Measurements from ENCODE around the gene FAM227A.
A peak's percentile ranks its signal among the peaks of the same experiment; 100 is the strongest.

FAM227A gene

DNA sequence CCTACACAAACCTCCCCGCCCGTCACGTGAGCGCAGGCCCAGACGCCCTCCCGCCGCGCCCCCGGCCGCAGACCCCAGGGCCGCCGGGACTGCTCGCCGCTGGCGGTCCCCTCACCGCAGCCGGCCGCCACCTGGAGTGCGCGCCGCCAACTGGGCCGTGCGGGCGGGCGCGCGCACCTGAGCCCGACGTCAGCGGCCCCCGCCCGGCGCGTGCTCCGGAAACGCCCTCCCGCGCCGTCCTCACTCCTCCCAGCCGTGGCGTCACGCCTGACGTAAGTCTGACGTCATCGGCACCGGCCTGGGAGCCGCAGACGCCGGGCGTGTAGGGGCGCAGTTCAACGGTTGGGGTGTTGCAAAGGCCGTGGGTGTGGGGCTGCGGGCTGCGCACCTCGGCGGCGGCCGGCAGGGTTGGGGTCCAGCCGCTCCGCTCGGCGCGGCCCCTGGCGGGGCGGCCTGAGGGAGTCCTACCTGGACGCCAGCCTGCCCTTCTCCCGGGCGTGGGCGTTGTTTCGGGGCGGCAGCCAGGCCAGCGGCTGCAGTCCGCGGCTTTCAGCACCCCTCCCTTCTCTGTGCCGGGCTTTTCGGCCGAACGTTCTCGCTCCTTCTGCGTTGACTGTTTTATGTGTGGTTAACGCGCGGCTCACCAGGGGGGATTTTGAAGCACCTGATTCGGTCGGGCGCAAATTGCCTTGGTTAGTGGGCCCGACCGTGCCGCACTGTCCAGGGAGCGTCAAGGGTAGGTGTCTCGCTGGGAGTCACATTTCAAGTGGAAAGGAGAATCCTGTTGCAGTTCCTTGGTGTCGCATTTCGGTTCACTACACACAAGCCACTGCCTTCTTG lies 44.8 kb upstream of the FAM227A start, which contains the start of gene JOSD1 (continued):
- TF ChIP-seq ZNF221 (tag by site-specific recombination; IDR thresholded peaks at IDR 0.05; ENCODE audit: borderline replicate concordance) = no peak
- TF ChIP-seq ZNF701 (tag by site-specific recombination; IDR thresholded peaks at IDR 0.05) = 0 out of 2 replicates have a peak, but pooled peaks have one; percentile 58
- TF ChIP-seq ZNF785 (tag by site-specific recombination; IDR thresholded peaks at IDR 0.05) = peak; percentile 80; the same call in 1 of the 2 replicates
- TF ChIP-seq ZNF555 (tag by site-specific recombination; conservative IDR thresholded peaks at IDR 0.05) = no peak
- TF ChIP-seq BCL11A (tag by site-specific recombination; IDR thresholded peaks at IDR 0.05; ENCODE audit: low read depth) = peak; percentile 90
- TF ChIP-seq KLF16 (tag by site-specific recombination; IDR thresholded peaks at IDR 0.05) = peak; percentile 74
- TF ChIP-seq ZBTB21 (tag by site-specific recombination; IDR thresholded peaks at IDR 0.05) = peak; percentile 99
- TF ChIP-seq ZNF155 (tag by site-specific recombination; IDR thresholded peaks at IDR 0.05) = no peak
- TF ChIP-seq ZNF211 (tag by site-specific recombination; IDR thresholded peaks at IDR 0.05; ENCODE audit: low read depth) = no peak
- peak; percentile 91; the same call in 1 of the 2 replicates for TF ChIP-seq ZNF324 (tag by site-specific recombination; IDR thresholded peaks at IDR 0.05)
- TF ChIP-seq EGR2 (tag by site-specific recombination; IDR thresholded peaks at IDR 0.05; ENCODE audit: low read depth) = peak; percentile 59; the same call in 1 of the 2 replicates
- peak; percentile 72; the same call in 1 of the 2 replicates for TF ChIP-seq ZSCAN16 (tag by site-specific recombination; IDR thresholded peaks at IDR 0.05)
- TF ChIP-seq, protein P1, sequence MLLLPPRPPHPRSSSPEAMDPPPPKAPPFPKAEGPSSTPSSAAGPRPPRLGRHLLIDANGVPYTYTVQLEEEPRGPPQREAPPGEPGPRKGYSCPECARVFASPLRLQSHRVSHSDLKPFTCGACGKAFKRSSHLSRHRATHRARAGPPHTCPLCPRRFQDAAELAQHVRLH (tag by site-specific recombination; IDR thresholded peaks at IDR 0.05) = peak; percentile 96
- TF ChIP-seq ZNF37A (tag by site-specific recombination; IDR thresholded peaks at IDR 0.05) = peak; percentile 37; the same call in 1 of the 2 replicates
- TF ChIP-seq ZNF843 (tag by site-specific recombination; IDR thresholded peaks at IDR 0.05) = peak; percentile 57; the same call in 1 of the 2 replicates
- TF ChIP-seq ZXDB (tag by site-specific recombination; IDR thresholded peaks at IDR 0.05) = 0 out of 2 replicates have a peak, but pooled peaks have one; percentile 83
- peak; percentile 89 for TF ChIP-seq KLF7 (tag by site-specific recombination; IDR thresholded peaks at IDR 0.05; ENCODE audit: borderline replicate concordance)
- TF ChIP-seq ZNF248 (tag by site-specific recombination; IDR thresholded peaks at IDR 0.05) = no peak
- no peak for TF ChIP-seq RBAK (tag by site-specific recombination; IDR thresholded peaks at IDR 0.05)
- TF ChIP-seq ZNF501 (tag by site-specific recombination; IDR thresholded peaks at IDR 0.05) = peak; percentile 90
- TF ChIP-seq ZNF585B (tag by site-specific recombination; IDR thresholded peaks at IDR 0.05) = peak; percentile 10; the same call in 1 of the 2 replicates
- peak; percentile 80 for TF ChIP-seq GLIS2 (tag by site-specific recombination; IDR thresholded peaks at IDR 0.05)
- TF ChIP-seq ZNF366 (tag by site-specific recombination; conservative IDR thresholded peaks at IDR 0.05) = peak; percentile 50; the same call in 1 of the 2 replicates
- peak; percentile 98 for TF ChIP-seq ZNF24 (tag by site-specific recombination; IDR thresholded peaks at IDR 0.05)
- TF ChIP-seq ZNF521 (tag by site-specific recombination; IDR thresholded peaks at IDR 0.05) = no peak
- TF ChIP-seq, protein P2, sequence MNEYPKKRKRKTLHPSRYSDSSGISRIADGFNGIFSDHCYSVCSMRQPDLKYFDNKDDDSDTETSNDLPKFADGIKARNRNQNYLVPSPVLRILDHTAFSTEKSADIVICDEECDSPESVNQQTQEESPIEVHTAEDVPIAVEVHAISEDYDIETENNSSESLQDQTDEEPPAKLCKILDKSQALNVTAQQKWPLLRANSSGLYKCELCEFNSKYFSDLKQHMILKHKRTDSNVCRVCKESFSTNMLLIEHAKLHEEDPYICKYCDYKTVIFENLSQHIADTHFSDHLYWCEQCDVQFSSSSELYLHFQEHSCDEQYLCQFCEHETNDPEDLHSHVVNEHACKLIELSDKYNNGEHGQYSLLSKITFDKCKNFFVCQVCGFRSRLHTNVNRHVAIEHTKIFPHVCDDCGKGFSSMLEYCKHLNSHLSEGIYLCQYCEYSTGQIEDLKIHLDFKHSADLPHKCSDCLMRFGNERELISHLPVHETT (tag by site-specific recombination; IDR thresholded peaks at IDR 0.05) = peak; percentile 88
- TF ChIP-seq BCL11B (tag by site-specific recombination; IDR thresholded peaks at IDR 0.05; ENCODE audit: low read depth) = peak; percentile 96
- TF ChIP-seq ZNF792 (tag by site-specific recombination; IDR thresholded peaks at IDR 0.05) = no peak
- TF ChIP-seq, protein P3, sequence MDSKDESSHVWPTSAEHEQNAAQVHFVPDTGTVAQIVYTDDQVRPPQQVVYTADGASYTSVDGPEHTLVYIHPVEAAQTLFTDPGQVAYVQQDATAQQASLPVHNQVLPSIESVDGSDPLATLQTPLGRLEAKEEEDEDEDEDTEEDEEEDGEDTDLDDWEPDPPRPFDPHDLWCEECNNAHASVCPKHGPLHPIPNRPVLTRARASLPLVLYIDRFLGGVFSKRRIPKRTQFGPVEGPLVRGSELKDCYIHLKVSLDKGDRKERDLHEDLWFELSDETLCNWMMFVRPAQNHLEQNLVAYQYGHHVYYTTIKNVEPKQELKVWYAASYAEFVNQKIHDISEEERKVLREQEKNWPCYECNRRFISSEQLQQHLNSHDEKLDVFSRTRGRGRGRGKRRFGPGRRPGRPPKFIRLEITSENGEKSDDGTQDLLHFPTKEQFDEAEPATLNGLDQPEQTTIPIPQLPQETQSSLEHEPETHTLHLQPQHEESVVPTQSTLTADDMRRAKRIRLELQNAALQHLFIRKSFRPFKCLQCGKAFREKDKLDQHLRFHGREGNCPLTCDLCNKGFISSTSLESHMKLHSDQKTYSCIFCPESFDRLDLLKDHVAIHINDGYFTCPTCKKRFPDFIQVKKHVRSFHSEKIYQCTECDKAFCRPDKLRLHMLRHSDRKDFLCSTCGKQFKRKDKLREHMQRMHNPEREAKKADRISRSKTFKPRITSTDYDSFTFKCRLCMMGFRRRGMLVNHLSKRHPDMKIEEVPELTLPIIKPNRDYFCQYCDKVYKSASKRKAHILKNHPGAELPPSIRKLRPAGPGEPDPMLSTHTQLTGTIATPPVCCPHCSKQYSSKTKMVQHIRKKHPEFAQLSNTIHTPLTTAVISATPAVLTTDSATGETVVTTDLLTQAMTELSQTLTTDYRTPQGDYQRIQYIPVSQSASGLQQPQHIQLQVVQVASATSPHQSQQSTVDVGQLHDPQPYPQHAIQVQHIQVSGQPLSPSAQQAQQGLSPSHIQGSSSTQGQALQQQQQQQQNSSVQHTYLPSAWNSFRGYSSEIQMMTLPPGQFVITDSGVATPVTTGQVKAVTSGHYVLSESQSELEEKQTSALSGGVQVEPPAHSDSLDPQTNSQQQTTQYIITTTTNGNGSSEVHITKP (tag by site-specific recombination; IDR thresholded peaks at IDR 0.05) = peak; percentile 72
- no peak; the same call in 1 of the 2 replicates for TF ChIP-seq ZNF184 (tag by site-specific recombination; IDR thresholded peaks at IDR 0.05)
- no peak for TF ChIP-seq ZNF510 (tag by site-specific recombination; IDR thresholded peaks at IDR 0.05; ENCODE audit: insufficient replicate concordance)
- TF ChIP-seq KLF10 (tag by site-specific recombination; IDR thresholded peaks at IDR 0.05) = peak; percentile 96
- peak; percentile 100 for TF ChIP-seq ZBTB8A (tag by site-specific recombination; IDR thresholded peaks at IDR 0.05)
- no peak for TF ChIP-seq PRDM1 (tag by site-specific recombination; IDR thresholded peaks at IDR 0.05)
- TF ChIP-seq ZNF777 (tag by site-specific recombination; IDR thresholded peaks at IDR 0.05; ENCODE audit: borderline replicate concordance) = 0 out of 2 replicates have a peak, but pooled peaks have one; percentile 53

Data from HEK293 (cell line).